Activated T-helper 1 cell treated with Interleukin-2 at 50 U/mL for 16 hours (primary cell): ENCODE measurements around the gene RASAL2.
"Not testable (repeated sequence)": the region's sequence is repeated elsewhere in the genome, so short reads cannot be mapped to it uniquely, and the experiment has no call there.

Source experiments
- DNase-seq: peaks from one replicate; pipeline ENCODE4 v3.0.0-alpha.2; 2020; ENCODE audit warnings: low read depth

The RASAL2 gene

DNA sequence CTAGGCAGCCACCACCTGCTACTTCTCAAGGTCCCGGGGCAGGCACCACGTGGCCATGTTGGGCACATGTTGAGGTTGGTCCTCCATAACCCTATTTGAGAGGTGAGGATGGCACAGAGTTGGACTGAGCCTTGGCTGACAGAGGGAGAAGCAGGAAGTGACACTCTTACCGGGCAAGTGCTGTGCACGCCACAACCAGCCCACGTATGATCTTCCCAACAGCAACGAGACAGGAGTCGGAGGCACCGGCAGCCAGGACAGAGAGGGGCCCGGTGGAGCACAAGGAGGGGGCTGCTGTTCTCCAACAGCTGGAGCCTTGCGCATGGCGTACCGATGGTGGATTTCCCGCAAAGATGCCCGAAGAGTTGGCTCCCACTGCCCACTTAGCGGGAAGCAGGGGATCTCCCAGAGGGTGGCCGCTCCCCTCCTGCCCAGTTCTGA lies 399.4 kb downstream of the RASAL2 start:
- DNase-seq = no peak

DNA sequence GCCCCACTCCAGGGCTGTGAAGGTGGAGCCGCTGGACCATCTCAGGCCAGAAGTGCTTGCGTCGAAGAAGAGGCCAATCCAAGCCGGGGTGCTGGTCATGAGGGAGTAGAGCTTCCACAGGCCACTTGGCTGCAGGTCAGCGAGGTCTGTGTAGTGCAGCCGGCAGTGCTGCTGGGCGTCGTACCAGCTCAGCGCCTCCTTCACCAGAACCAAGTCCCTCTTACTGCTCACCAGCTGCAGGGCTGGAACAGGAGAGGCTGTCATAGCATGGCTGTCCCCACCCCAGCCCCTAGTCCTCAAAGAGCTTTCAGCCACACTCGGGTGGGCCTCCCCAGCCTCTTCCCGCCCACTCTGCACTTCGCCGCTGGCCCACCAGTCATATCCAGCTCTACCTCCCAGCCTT lies 400.7 kb downstream of the RASAL2 start:
- DNase-seq = no peak

DNA sequence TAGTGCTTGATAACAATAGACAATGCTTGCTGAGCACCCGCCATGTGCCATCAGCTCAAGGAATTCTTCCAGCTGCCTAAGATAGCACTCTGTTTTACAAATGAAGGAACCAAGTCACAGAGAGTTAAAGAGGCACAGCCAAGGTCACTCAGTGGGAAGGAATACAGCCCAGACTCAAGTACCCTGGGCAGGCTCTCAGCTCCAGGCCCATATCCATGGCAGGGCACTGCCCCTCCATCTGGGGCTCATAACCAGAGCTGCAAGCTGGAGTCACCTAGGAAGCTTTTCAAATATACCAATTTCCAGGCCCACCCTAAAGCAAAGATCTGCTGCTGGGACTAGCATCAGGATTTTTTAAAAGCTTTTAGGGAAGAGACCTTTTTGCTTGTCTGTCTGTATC lies 401.3 kb downstream of the RASAL2 start:
- no peak for DNase-seq

DNA sequence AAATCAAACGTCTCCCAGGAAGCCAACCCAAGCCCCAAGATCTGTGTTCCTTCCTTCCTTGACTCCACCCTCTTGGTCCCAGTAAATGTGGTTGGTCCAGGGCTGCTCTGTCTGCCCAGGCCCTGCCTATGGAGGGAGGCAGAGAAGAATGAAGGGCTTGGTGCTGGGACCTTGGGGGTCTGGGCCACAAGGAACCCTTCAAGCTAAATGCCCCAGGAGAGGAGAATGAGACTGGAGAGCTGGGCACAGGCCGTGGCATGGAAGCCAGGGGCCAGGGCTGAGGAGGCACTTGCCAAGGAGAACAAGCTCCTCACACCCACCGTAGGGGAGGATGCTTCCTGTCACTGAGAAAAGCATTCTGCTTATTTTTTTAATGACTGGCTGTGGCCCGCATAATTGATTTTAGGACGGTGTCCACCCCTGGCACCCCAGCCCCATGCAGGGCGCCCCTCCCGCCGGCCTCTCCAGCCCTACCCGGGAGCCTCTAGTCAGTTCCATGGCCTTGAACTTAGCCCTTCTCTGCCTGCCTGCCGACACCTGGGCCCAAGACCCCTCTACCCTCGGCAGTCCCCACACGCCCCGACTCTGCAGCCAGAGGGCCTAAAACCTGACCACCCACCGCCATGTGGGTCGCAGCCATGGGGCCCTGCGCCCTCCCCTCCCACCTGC lies 402.0 kb downstream of the RASAL2 start:
- no peak for DNase-seq

DNA sequence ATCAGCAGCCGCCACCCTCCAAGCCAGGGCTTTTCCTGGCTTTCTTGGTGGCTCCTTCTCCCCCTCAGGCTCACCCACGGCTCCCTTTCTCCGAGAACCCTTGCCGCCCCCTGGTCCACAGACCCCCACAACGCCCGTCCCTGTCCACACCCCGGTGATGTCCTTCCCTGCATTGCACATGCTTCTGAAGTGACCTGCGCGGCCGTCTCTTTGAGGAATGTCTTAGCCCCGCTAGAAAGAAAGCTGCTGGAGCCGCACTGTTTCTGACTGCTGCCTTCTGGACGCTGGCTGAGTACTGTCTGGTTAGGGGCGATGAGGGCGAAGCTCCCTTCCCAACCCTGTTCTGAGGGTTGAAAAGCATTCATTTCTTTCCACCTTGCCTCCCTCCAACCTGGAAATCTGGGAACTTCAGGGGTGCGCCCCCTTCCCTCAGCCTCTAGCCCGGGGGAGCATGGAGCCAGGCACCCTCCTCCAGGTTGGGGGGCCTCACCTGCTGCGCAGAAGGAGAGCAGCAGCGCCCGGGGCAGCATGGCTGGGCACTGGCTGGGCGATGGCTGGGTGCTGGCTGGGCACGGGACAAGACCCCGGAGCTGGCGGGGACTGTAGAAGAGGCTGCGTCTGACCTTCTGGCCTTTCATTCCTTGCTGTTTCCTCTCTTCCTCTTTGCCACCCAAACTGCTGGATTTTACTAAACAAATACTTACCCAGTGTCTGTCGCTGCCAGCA lies 402.7 kb downstream of the RASAL2 start, which contains the start of gene CLEC20A:
TSS of gene CLEC20A (minus strand) at position 555 of the 726 bp plus-strand sequence. CDS start at position 530, 25 bp downstream.
- DNase-seq = no peak

DNA sequence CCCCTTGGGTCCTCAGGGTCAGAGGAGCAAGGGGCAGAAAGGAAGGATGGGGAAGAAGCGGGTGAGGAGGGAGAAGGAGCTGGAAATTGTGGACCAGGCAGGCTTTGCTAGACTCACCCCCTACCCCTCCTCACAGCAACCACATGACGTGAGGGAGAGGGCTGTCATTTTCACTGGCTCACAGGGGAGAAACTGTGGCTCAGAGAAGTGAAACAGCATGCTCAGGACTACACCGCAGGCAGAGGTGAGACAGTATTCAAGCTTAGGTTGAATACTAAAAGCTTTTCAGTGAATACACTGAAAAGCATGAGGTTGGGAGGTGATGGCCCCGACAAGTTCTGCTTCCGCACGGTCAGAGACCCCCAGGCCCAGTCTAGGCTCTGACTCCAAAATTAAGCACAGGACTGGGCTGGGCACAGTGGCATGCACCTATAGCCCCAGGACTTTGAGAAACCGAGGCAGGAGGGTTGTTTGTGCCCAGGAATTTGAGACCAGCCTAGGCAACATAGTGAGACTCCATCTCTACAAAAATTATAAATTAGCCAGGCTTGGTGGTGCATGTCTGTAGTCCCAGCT lies 404.1 kb downstream of the RASAL2 start:
- no peak for DNase-seq

DNA sequence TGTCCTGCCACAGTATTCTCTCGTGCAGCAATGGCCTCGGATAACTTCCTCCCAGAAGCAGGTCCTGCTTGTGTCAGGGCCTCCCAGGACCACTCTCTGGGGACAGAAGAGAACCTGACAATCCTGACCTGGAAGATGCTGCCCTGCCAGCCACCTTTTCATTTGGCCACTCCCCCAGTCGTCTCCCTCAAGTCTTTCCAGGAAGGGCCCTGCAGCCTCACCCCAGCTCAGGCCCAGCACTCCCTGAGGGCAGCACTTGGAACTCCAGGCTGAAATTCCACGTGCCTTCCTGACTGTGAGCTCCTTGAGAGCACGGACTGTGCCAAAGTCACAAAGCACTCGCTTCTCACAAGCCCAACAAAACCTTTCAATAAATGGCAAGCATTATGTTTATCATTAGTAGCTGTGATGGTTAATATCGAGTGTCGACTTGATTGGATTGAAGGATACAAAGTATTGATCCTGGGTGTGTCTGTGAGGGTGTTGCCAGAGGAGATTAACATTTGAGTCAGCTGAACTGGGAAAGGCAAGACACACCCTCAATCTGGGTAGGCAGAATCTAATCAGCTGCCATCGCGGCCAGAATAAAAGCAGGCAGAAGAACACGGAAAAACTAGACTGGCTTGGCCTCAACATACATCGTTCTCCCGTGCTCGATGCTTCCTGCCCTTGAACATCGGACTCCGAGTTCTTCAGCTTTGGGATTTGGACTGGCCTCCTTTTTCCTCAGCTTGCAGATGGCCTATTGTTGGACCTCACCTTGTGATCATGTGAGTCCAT lies 405.2 kb downstream of the RASAL2 start:
- no peak for DNase-seq

DNA sequence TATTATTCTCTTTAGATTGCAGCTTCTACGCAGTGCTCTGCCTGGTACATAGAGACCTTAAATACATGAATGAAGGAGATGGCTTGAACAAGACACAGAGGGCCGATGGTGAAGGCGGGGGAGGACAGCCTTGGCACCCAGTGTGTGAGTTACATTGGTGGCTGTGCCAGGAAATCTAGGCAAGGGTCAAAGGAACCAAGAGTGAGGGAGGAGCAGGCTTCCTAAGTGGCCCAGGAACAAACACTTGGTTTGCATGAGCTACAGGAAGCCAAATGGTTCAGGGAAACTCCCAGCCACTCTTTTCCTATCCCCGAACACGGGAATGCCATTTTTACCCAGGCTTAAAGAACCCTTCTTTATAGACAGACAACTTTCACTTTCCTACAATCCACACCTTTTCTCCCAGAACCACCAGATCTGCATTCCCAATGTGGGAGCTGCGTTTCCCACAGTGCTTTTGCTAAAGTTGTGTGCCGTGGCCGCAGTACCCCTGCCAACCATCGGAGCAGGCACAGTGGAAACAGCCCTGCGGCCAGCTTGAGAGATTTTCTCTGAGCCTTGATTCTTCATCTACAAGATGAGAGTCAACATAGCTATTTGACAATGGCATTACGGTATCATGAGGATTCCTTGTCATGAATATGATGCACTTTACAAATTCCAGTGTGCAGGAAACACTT lies 406.3 kb downstream of the RASAL2 start:
- no peak for DNase-seq

DNA sequence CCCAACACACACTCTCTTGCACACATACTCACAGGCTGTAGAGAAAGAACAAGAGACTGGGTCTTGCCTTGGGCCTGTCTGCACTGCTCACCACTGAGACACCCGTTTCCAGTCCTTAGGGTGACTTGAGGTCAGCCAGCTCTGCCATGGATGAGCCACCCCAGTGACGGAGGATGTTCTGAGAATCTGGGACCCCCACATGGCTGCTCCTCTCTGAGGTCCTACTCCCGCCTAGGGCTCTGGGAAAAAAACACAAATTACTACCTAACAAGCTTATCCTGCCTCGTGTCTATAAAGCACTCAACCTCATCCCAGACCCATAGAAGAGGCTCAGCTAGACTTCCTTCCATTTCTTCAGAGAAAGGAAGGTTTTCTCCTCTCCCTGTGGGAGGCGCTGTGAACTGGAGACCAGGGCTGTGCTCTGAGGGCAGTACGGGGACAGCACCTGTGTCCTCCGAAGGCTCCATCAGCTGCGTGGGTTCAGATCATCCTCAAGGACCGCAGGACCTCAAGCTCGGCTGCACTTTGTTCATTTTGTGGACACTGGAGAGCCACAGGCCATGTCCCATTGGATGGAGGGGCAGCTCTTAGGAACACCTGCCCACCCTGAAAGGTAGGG lies 407.1 kb downstream of the RASAL2 start:
- DNase-seq = no peak

DNA sequence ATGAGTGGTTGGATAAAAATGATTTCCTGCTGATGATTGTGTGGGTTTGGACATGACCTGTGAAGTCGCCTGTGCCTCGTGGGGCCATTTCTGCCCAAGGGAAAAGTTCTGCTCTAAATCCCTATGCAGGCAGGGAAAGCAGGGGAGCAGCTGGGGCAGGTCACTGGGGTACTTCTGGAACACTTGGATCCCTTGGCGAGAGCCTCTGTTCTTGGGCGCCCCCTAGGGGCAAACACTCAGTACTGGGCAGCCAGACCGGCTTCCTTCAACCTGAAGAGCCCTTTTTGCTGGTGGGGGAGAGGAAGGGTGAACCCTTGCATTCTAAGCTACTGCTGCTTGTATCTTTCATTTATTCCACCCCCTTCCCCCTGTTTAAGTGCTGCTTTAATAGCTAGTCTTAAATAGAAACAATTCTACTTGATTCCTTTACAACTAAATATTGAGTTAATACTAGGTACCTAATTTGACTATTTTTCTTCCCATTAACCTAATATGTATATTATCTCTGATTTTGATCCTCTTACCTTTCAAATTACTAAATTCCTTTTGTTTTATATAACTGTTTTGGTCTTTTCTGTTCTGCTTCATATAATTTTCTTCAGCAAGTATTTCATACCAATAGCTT lies 407.9 kb downstream of the RASAL2 start:
- DNase-seq = no peak

DNA sequence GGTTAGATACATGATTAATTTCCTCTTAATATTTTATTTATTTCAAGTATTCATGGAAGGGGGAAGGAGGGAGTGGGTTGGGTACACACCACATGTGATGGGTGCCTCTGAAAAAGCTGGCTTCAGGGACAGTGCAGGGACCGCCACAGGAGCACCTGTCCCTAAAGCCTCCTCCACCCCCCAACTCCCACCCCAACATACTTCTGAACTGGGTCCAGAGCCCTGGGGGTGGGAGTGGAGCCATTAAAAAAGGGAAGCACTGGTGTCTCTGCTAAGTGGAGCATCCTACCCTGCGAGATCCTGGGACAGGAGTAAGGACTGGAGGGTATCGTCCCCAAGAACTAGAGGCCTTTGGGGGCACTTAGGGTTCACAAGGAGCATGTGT lies 408.4 kb downstream of the RASAL2 start:
- DNase-seq = no peak

DNA sequence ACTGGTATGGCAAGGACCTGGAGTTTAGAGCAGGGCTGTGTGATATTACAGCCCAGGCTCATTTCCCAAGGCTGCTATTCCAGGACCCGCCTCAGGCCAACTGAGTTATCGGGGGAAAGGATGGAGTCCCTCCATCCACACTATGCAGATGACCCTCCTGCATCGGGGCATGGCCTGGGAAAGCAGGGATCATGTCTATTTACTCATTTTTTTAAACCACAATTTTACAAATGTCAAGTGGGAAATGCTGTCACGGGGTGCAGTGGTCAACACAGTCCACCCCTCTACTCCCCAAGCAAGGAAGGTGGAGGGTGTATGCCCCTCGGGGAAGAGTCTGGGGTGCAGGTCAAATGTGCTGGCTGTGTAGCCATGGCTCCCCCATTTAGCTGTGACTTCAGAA lies 409.0 kb downstream of the RASAL2 start:
- no peak for DNase-seq

DNA sequence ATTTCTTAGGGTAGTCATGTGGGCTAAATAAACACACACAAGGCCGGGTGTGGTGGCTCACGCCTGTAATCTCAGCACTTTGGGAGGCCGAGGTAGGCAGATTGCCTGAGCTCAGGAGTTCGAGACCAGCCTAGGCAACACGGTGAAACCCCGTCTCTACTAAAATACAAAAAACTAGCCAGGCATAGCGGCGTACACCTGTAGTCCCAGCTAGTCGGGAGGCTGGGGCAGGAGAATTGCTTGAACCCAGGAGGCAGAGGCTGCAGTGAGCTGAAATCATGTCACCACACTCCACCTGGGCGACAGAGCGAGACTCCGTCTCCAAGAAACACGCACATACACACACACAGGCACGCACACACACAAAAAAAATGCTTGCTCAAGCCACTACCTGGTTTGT lies 409.4 kb downstream of the RASAL2 start:
- DNase-seq = not testable (repeated sequence)

DNA sequence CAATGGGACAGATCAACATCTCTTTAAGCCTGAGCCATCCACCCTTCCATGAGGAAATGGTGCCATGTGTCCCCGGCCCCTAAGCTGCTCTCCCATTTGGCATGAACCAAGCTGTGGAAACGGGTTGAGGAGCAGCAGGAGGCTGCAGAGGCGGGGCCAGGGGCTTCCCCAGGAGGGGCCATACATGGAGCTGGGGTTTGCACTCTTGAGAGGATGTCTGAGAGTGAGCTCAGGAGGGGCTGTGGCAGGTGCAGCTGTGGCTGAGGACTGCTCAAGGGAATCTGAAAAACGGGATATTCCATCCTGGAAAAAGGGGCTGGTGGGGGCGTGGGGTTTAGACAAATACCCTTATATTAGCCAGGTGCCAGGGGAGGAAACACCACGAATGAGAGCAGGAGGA lies 409.9 kb downstream of the RASAL2 start:
- no peak for DNase-seq

DNA sequence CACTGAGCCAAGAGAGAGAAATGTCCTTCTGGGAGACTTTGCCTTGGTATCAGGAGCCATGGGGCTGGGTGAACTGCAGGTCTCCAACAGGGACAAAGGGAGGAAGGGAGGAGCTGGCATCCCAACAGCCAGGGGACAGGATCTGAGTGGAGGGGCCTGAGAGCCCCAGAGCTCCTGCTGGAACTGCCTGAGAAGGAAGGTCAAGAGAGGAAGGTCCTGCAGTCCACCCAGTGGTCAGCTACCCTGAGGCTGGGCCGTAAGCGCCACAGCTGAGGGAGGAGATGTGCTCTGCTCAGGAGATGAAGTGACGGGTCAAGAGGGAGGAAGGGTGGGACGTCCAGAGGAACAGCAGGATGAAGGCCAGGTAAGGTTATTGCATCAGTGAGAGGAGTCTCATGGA lies 410.4 kb downstream of the RASAL2 start:
- DNase-seq = no peak

DNA sequence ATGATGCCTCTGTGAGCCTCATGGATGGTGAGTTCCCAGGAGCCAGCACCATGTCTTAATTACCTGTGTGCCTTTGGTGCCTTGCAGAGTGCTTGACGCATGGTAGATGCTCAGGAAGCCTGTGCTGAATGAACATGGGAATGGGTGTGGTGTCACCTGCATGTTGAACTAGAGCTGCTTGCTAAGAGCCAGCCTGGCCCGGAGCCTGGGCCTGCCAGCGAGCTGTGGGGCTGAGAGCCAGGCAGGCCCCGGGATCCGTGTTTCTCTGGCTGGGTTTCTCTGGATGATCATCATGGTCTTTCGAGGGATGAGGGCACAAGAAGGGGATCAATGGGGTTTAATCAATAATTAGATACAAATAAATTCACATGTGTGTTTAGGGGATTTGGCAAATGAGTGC lies 412.3 kb downstream of the RASAL2 start:
- DNase-seq = no peak

DNA sequence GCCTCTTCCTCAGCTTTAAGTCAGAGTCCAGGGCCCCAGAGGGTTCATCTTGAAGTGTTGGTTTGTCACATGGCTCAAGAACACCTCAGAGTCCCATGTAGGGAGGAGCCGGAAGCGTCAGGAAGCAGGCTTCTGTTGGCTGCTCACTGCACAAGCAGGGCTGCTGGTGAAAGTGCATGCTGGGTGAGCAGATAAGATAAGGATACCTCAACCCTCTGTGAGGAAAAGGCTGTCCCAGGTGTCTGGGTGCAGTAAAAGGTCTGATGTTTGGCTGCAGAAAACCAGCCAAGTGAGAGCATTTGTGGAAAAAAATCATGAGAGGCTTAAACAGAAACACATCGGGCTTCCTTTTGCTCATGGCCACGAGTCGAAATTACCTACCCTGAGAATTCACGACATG lies 412.8 kb downstream of the RASAL2 start:
- DNase-seq = no peak

DNA sequence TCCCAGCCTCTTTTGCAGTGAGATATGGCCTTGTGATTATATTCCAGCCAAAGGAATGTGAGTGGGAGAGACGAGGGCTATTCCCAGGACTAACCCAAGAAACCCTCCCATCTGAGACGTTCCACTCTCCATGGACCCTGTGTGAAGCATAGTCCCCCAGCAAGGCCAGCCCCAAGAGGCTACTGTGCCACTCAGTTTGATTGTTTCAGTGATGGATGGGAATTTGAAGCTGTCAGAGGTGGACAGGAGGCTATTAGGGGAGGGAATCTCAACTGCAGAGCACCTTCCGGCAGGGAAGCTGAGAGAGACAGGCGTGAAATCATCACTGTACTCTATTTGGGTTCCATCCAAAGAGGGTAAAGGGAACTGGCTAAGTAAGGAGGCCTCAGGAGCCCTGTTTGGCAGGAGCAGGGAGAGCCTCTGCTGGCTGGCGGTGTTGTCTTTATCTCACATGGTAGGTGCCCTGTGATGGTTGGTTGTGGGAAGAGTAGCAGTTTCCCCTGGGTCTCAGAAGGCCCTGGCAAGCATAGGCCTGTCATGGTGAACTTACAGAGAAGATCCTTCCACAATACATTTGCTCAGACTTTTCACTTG lies 415.6 kb downstream of the RASAL2 start:
- DNase-seq = no peak

DNA sequence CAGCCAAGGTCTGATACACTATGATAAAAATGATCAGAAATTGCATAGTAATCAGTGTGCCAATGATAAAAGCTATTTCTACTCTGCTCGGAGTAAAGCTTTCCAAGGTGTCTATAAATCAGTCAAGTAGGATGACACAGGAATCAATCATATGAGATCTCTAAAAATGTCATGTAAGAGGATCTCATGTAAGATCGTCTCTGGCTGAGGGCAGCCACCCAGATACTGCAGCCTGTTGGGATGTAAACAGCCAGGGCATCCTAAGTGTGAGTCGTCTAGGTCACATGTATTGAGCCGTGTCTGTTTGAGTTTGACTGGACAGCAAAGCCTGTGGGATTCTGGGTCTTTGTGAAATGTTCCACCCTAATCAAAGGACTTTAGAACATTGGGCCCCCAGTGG lies 416.3 kb downstream of the RASAL2 start:
- DNase-seq = no peak

DNA sequence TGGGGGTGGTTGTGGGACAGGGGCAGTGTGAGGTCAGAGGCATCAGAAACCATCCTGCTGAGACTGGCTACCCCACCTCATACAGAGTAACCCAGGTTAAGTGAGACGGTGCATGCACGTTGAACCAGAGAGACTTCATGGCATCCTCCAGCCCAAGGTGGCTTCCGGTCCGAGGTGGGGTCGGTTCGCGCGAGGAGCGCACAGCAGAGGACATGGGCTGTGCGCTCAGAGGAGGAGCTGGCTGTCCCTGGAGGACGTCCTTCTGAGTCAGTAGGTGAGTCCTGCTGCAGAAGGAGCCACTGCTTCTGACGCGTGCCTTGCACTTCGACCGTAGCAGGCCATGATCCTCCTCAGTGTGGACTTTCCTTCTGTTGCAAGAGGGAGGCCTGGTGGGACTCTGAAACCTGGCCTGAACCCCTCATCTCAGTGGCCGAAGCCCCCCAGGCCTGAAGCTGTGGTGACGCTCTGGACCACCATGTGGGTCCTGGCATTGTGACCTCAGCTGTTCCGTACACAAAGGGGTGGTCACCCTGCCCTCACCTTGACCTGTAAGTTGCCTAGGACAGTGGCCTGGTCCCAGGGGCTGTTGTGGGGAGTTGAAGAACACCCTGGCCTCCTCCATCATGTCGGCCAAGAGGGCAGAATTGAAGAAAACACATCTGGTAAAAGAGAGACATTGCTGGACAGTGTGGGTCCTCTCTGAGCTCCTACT lies 418.8 kb downstream of the RASAL2 start, which contains the start of gene TEX35:
TSS of gene TEX35 (plus strand) at position 544 of the 712 bp plus-strand sequence. CDS start at position 624, 80 bp downstream.
- no peak for DNase-seq
